Renal cortical epithelial cell (primary cell): Measurements from ENCODE around the gene APOL3. TPM values are rescaled to one million over a fixed set of nuclear protein-coding genes. Genes with fewer than 3 reads are reported as not detected.
"Not testable (repeated sequence)": the region's sequence is repeated elsewhere in the genome, so short reads cannot be mapped to it uniquely, and the experiment has no call there.

Source experiments
- DNase-seq: peaks from one replicate; pipeline ENCODE4 v3.0.0-alpha.2; 2011; ENCODE audit warnings: low read depth
- total RNA-seq: library from RNA; depleted of rRNA; stranded (reverse); fragments of >200 nt; gene quantifications from 2 replicates; pipeline ENCODE4 v1.2.3, GENCODE V29; 2014

The APOL3 gene
- total RNA-seq, 1 donor from 2014 or later = 4.0 TPM

GRCh38 chr22:36161793-36162126, 1.2 kb upstream of the APOL3 start:
- DNase-seq = not testable (repeated sequence)

- DNase-seq = peak; percentile 68
These were observed 3.8 kb downstream of the APOL3 start for GRCh38 chr22:36156515-36157419.

- DNase-seq = no peak
These were observed 4.4 kb downstream of the APOL3 start for GRCh38 chr22:36156119-36156514.

GRCh38 chr22:36155702-36156101, 4.9 kb downstream of the APOL3 start:
- DNase-seq = no peak

GRCh38 chr22:36154423-36154945, 6.1 kb downstream of the APOL3 start:
- peak; percentile 27 for DNase-seq

- DNase-seq = no peak
These were observed 6.8 kb downstream of the APOL3 start for GRCh38 chr22:36153501-36154422.

- DNase-seq = not testable (repeated sequence)
These were observed 7.7 kb downstream of the APOL3 start for GRCh38 chr22:36152821-36153220.

- no peak for DNase-seq
These were observed 8.5 kb downstream of the APOL3 start for GRCh38 chr22:36152088-36152487.

- DNase-seq = no peak
These were observed 9.5 kb downstream of the APOL3 start for GRCh38 chr22:36151006-36151595.

GRCh38 chr22:36149441-36149840, 11.1 kb downstream of the APOL3 start:
- DNase-seq = no peak

- no peak for DNase-seq
These were observed 12.1 kb downstream of the APOL3 start for GRCh38 chr22:36148411-36148810.

- DNase-seq = no peak
These were observed 13.3 kb downstream of the APOL3 start for GRCh38 chr22:36147196-36147791.

GRCh38 chr22:36145881-36146280, 14.7 kb downstream of the APOL3 start:
- DNase-seq = no peak

GRCh38 chr22:36144886-36145541, 15.5 kb downstream of the APOL3 start:
- peak; percentile 69 for DNase-seq

GRCh38 chr22:36143956-36144355, 16.6 kb downstream of the APOL3 start:
- no peak for DNase-seq

GRCh38 chr22:36143066-36143815, 17.3 kb downstream of the APOL3 start:
- DNase-seq = no peak

GRCh38 chr22:36141481-36141880, 19.1 kb downstream of the APOL3 start:
- no peak for DNase-seq

GRCh38 chr22:36138709-36139108, 21.8 kb downstream of the APOL3 start:
- DNase-seq = not testable (repeated sequence)

GRCh38 chr22:36136988-36137387, 23.6 kb downstream of the APOL3 start:
- no peak for DNase-seq

GRCh38 chr22:36136475-36136874, 24.1 kb downstream of the APOL3 start:
- DNase-seq = peak; percentile 44
